Stimulated activated naive CD8-positive, alpha-beta T cell treated with anti-CD3 and anti-CD28 coated beads, Interleukin-15, Interleukin-2, amounts not matched to agents 100 ng/mL and 50 ng/mL, for 24 hours (primary cell): ENCODE results near the gene DCAKD.

Source experiments
- H3K27ac Mint-ChIP-seq: one replicate; pipeline ENCODE4 v1.8.0; 2021; ENCODE audit warnings: mild to moderate bottlenecking, mixed read lengths
- H3K27me3 Mint-ChIP-seq: one replicate; pipeline ENCODE4 v1.8.0; 2021; ENCODE audit warnings: mixed read lengths
- H3K36me3 Mint-ChIP-seq: one replicate; pipeline ENCODE4 v1.8.0; 2021; ENCODE audit warnings: low read depth, mixed read lengths
- H3K4me1 Mint-ChIP-seq: one replicate; pipeline ENCODE4 v1.8.0; 2021; ENCODE audit warnings: low read depth, mixed read lengths
- H3K4me3 Mint-ChIP-seq: one replicate; pipeline ENCODE4 v1.8.0; 2021; ENCODE audit warnings: mild to moderate bottlenecking, mixed read lengths
- H3K9me3 Mint-ChIP-seq: one replicate; pipeline ENCODE4 v1.8.0; 2021; ENCODE audit warnings: mixed read lengths

Gene DCAKD

GRCh38 chr17:45048795-45049563 is 2.5 kb downstream of the DCAKD start:
- H3K9me3 Mint-ChIP-seq, result no peaks in the 10 kb centered on the region
- peaks cover 54% of the 10 kb centered on the region for H3K4me1 Mint-ChIP-seq

GRCh38 chr17:45046537-45047125 is 4.8 kb downstream of the DCAKD start:
- Mint-ChIP-seq H3K4me1 (peaks cover 65% of the 10 kb centered on the region), H3K9me3 (no peaks in the 10 kb centered on the region), H3K27ac (peak overlapping the region; percentile 85), H3K27me3 (no peaks in the 10 kb centered on the region), H3K4me3 (peak overlapping the region; percentile 57), H3K36me3 (peaks cover 22% of the 10 kb centered on the region)

More at GRCh38 chr17:45048795-45049563, 2.5 kb downstream of the DCAKD start:
- Mint-ChIP-seq H3K4me3 (peak overlapping the region; percentile 92), H3K27me3 (no peaks in the 10 kb centered on the region), H3K36me3 (peaks cover 19% of the 10 kb centered on the region), H3K27ac (peak overlapping the region; percentile 52)

- no peak overlapping the region for H3K4me3 Mint-ChIP-seq
- peak overlapping the region; percentile 12 for H3K27ac Mint-ChIP-seq
These were observed 7.5 kb downstream of the DCAKD start for GRCh38 chr17:45043813-45044540.

GRCh38 chr17:45042346-45043120 is 8.9 kb downstream of the DCAKD start:
- Mint-ChIP-seq H3K9me3 (no peaks in the 10 kb centered on the region), H3K36me3 (peaks cover 13% of the 10 kb centered on the region), H3K27ac (no peak overlapping the region), H3K4me3 (no peak overlapping the region), H3K27me3 (no peaks in the 10 kb centered on the region), H3K4me1 (peaks cover 45% of the 10 kb centered on the region)

More at GRCh38 chr17:45043813-45044540, 7.5 kb downstream of the DCAKD start:
- H3K36me3 Mint-ChIP-seq, result peaks cover 11% of the 10 kb centered on the region
- H3K27me3 Mint-ChIP-seq, result no peaks in the 10 kb centered on the region
- no peaks in the 10 kb centered on the region for H3K9me3 Mint-ChIP-seq
- peaks cover 55% of the 10 kb centered on the region for H3K4me1 Mint-ChIP-seq

GRCh38 chr17:45040459-45040858 is 11.0 kb downstream of the DCAKD start:
- H3K36me3 Mint-ChIP-seq, result peaks cover 9% of the 10 kb centered on the region
- no peak overlapping the region for H3K4me3 Mint-ChIP-seq
- no peaks in the 10 kb centered on the region for H3K9me3 Mint-ChIP-seq
- no peak overlapping the region for H3K27ac Mint-ChIP-seq
- peaks cover 31% of the 10 kb centered on the region for H3K4me1 Mint-ChIP-seq
- H3K27me3 Mint-ChIP-seq, result no peaks in the 10 kb centered on the region

- H3K9me3 Mint-ChIP-seq, result no peaks in the 10 kb centered on the region
- H3K27ac Mint-ChIP-seq, result no peak overlapping the region
- no peaks in the 10 kb centered on the region for H3K27me3 Mint-ChIP-seq
- peaks cover 28% of the 10 kb centered on the region for H3K4me1 Mint-ChIP-seq
- H3K4me3 Mint-ChIP-seq, result no peak overlapping the region
- H3K36me3 Mint-ChIP-seq, result peaks cover 19% of the 10 kb centered on the region
These were observed 12.5 kb downstream of the DCAKD start for GRCh38 chr17:45038728-45039634.

GRCh38 chr17:45036691-45037090 is 14.7 kb downstream of the DCAKD start:
- Mint-ChIP-seq H3K36me3 (peaks cover 28% of the 10 kb centered on the region), H3K27ac (no peak overlapping the region), H3K4me3 (no peak overlapping the region), H3K4me1 (peaks cover 8% of the 10 kb centered on the region), H3K9me3 (no peaks in the 10 kb centered on the region), H3K27me3 (no peaks in the 10 kb centered on the region)

GRCh38 chr17:45035848-45036247 is 15.6 kb downstream of the DCAKD start:
- Mint-ChIP-seq H3K27me3 (no peaks in the 10 kb centered on the region), H3K27ac (no peak overlapping the region)

GRCh38 chr17:45034599-45034998 is 16.8 kb downstream of the DCAKD start:
- no peak overlapping the region for H3K4me3 Mint-ChIP-seq
- H3K36me3 Mint-ChIP-seq, result peaks cover 46% of the 10 kb centered on the region
- H3K4me1 Mint-ChIP-seq, result peaks cover 5% of the 10 kb centered on the region
- no peak overlapping the region for H3K27ac Mint-ChIP-seq
- no peaks in the 10 kb centered on the region for H3K27me3 Mint-ChIP-seq
- no peaks in the 10 kb centered on the region for H3K9me3 Mint-ChIP-seq

More at GRCh38 chr17:45035848-45036247, 15.6 kb downstream of the DCAKD start:
- no peak overlapping the region for H3K4me3 Mint-ChIP-seq
- H3K9me3 Mint-ChIP-seq, result no peaks in the 10 kb centered on the region
- peaks cover 34% of the 10 kb centered on the region for H3K36me3 Mint-ChIP-seq
- H3K4me1 Mint-ChIP-seq, result peaks cover 8% of the 10 kb centered on the region

GRCh38 chr17:45032174-45032541 is 19.3 kb downstream of the DCAKD start:
- Mint-ChIP-seq H3K4me3 (no peak overlapping the region), H3K36me3 (peaks cover 47% of the 10 kb centered on the region), H3K27me3 (no peaks in the 10 kb centered on the region), H3K9me3 (no peaks in the 10 kb centered on the region), H3K27ac (no peak overlapping the region), H3K4me1 (no peaks in the 10 kb centered on the region)

- no peak overlapping the region for H3K27ac Mint-ChIP-seq
- no peaks in the 10 kb centered on the region for H3K4me1 Mint-ChIP-seq
- H3K36me3 Mint-ChIP-seq, result peaks cover 47% of the 10 kb centered on the region
- H3K9me3 Mint-ChIP-seq, result no peaks in the 10 kb centered on the region
- H3K4me3 Mint-ChIP-seq, result no peak overlapping the region
- no peaks in the 10 kb centered on the region for H3K27me3 Mint-ChIP-seq
These were observed 19.9 kb downstream of the DCAKD start for GRCh38 chr17:45031231-45032173.

GRCh38 chr17:45030733-45031132 is 20.7 kb downstream of the DCAKD start:
- Mint-ChIP-seq H3K27me3 (no peaks in the 10 kb centered on the region), H3K36me3 (peaks cover 47% of the 10 kb centered on the region), H3K9me3 (no peaks in the 10 kb centered on the region), H3K27ac (no peak overlapping the region), H3K4me3 (no peak overlapping the region), H3K4me1 (no peaks in the 10 kb centered on the region)
